Caco-2 (cell line): Measurements from ENCODE around the gene LMO7. TPM values are rescaled to one million over a fixed set of nuclear protein-coding genes. Genes with fewer than 3 reads are reported as not detected.

Experiments
- BruUV-seq: library from RNA; stranded (reverse); fragments of 400-500 nt; replicated peaks from 2 replicates; lab custom pipeline; 2021; lab: Mats Ljungman, UMichigan
- CTCF ChIA-PET: fragments of 300-600 bp; sonication (Branson Sonifier 250); formaldehyde crosslinking; loops from one replicate; lab custom pipeline; 2022; ENCODE audit warnings: antibody characterized with exemption; lab: Charles Lee
- POLR2A ChIA-PET: fragments of 300-600 bp; sonication (Branson Sonifier 250); formaldehyde crosslinking; loops from one replicate; lab custom pipeline; 2022; ENCODE audit warnings: antibody characterized with exemption; lab: Charles Lee
- DNase-seq, 2 experiments: peaks; one replicate each; pipeline versions ENCODE4 v3.0.0 to v3.0.0-alpha.2; 2020 to 2022
- H3K27me3 ChIP-seq: replicated peaks from 2 replicates; pipeline ENCODE4 v1.6.0; 2011; ENCODE audit warnings: low read length; ENCODE audit not compliant: control insufficient read depth, insufficient read depth
- H3K36me3 ChIP-seq: 2 replicates; pipeline ENCODE4 v1.5.1; 2011; ENCODE audit warnings: low read length; ENCODE audit not compliant: control insufficient read depth, insufficient read depth
- H3K4me1 ChIP-seq: fragments of 250-450 bp; sonication (Bioruptor Pico); 2 replicates; pipeline ENCODE4 v1.5.1; 2020; ENCODE audit warnings: mild to moderate bottlenecking
- H3K4me3 ChIP-seq: 2 replicates; pipeline ENCODE4 v1.5.1; 2011; ENCODE audit warnings: low read depth, mild to moderate bottlenecking, control low read depth, low read length
- H3K9me3 ChIP-seq: fragments of 250-450 bp; sonication (Bioruptor Pico); 2 replicates; pipeline ENCODE4 v1.5.1; 2020; ENCODE audit warnings: mild to moderate bottlenecking, moderate library complexity
- H3K27ac Mint-ChIP-seq: one replicate; pipeline ENCODE4 v1.8.0; 2022; ENCODE audit warnings: mixed read lengths; ENCODE audit not compliant: unreplicated experiment
- H3K27me3 Mint-ChIP-seq: one replicate; pipeline ENCODE4 v1.8.0; 2022; ENCODE audit warnings: mixed read lengths; ENCODE audit not compliant: insufficient read depth, unreplicated experiment
- H3K36me3 Mint-ChIP-seq: one replicate; pipeline ENCODE4 v1.8.0; 2022; ENCODE audit warnings: mild to moderate bottlenecking, mixed read lengths; ENCODE audit not compliant: insufficient read depth, unreplicated experiment
- H3K4me1 Mint-ChIP-seq: one replicate; pipeline ENCODE4 v1.8.0; 2022; ENCODE audit warnings: low read depth, mixed read lengths; ENCODE audit not compliant: unreplicated experiment
- H3K4me3 Mint-ChIP-seq: one replicate; pipeline ENCODE4 v1.8.0; 2022; ENCODE audit warnings: mild to moderate bottlenecking, moderate library complexity, mixed read lengths; ENCODE audit not compliant: unreplicated experiment
- H3K9me3 Mint-ChIP-seq: one replicate; pipeline ENCODE4 v1.8.0; 2022; ENCODE audit warnings: mixed read lengths; ENCODE audit not compliant: unreplicated experiment
- intact Hi-C: fragments of 100-400 bp; cut with micrococcal nuclease; formaldehyde crosslinking; loops from one replicate; pipeline ENCODE4 v1.10.0; 2022; ENCODE audit not compliant: unreplicated experiment
- total RNA-seq: library from RNA; stranded (reverse); gene quantifications from 2 replicates; pipeline ENCODE4 v1.2.3, GENCODE V29; 2022
- TF ChIP-seq, protein P1 (sequence below), 2 experiments: fragments of 200-600 bp in 1 of 2; IDR thresholded peaks; 1 replicate in 1 of 2; 2 replicates in 1 of 2; pipeline versions ENCODE4 v1.5.1 to v1.8.0; 2011 to 2022; ENCODE audit warnings: antibody characterized with exemption in 1 of 2, control low read depth in 1 of 2, inconsistent platforms in 1 of 2, low read depth in 1 of 2, low read length in 1 of 2, mild to moderate bottlenecking in 1 of 2, moderate library complexity in 1 of 2; ENCODE audit not compliant: insufficient read depth in 1 of 2, severe bottlenecking in 1 of 2, unreplicated experiment in 1 of 2

The LMO7 gene
- total RNA-seq, 1 experiment from 2014 or later: 209 TPM

DNA sequence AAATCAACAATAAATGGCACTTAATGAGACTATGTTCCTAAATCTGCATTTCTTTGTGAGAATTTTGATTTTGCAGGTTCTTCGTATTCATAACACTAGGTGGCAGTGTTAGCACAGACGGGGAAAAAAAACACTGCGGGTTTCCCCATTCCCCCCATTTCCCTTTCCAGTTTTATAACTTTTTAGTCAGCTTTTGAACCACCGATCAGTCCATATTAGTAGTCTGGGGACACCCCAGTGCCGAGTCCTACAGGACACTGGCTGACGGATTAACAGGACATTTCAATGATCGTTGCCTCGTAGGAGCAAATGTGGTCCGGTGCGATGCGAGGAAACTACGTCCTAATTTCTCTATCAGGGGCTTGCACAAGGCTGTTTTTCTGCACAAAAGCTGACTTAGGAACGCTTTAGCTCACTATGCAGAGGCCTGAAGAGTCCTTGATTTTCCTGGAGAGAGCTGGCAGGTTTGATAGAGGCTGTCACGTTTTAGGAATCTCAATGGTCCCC is 234.3 kb downstream of the LMO7 start:
- H3K4me3 ChIP-seq: no peak overlapping the region
- POLR2A ChIA-PET: no interaction called here
- no peaks in the 10 kb centered on the region for H3K9me3 ChIP-seq
- Mint-ChIP-seq H3K9me3 (peaks cover 18% of the 10 kb centered on the region), H3K27ac (no peak overlapping the region), H3K4me3 (peak overlapping the region; percentile 36), H3K36me3 (peaks cover 6% of the 10 kb centered on the region), H3K4me1 (peaks cover 13% of the 10 kb centered on the region), H3K27me3 (no peaks in the 10 kb centered on the region)
- H3K36me3 ChIP-seq: no peaks in the 10 kb centered on the region
- CTCF ChIA-PET: interaction anchor here (0.8 to 1.3 kb wide), 3 partner anchors 152 to 1033 kb away, joined by 3 to 6 read pairs (median 5); no protein-coding TSS in a partner anchor
- no peaks in the 10 kb centered on the region for H3K4me1 ChIP-seq
- DNase-seq: peak in 1 of 2 experiments; percentile 46
- no peaks in the 10 kb centered on the region for H3K27me3 ChIP-seq
- no TSS peak for BruUV-seq
- TF ChIP-seq, protein P1, sequence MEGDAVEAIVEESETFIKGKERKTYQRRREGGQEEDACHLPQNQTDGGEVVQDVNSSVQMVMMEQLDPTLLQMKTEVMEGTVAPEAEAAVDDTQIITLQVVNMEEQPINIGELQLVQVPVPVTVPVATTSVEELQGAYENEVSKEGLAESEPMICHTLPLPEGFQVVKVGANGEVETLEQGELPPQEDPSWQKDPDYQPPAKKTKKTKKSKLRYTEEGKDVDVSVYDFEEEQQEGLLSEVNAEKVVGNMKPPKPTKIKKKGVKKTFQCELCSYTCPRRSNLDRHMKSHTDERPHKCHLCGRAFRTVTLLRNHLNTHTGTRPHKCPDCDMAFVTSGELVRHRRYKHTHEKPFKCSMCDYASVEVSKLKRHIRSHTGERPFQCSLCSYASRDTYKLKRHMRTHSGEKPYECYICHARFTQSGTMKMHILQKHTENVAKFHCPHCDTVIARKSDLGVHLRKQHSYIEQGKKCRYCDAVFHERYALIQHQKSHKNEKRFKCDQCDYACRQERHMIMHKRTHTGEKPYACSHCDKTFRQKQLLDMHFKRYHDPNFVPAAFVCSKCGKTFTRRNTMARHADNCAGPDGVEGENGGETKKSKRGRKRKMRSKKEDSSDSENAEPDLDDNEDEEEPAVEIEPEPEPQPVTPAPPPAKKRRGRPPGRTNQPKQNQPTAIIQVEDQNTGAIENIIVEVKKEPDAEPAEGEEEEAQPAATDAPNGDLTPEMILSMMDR (IDR thresholded peaks at IDR 0.05; ENCODE audit: insufficient read depth in 1 of 2, low read depth in 1 of 2, low read length in 1 of 2, severe bottlenecking in 1 of 2, unreplicated experiment in 1 of 2): peak; percentile 71 to 85
- intact Hi-C loops: loop anchor here (1.0 to 10.0 kb wide), 5 partner anchors 353 to 1114 kb away; no protein-coding TSS in a partner anchor

DNA sequence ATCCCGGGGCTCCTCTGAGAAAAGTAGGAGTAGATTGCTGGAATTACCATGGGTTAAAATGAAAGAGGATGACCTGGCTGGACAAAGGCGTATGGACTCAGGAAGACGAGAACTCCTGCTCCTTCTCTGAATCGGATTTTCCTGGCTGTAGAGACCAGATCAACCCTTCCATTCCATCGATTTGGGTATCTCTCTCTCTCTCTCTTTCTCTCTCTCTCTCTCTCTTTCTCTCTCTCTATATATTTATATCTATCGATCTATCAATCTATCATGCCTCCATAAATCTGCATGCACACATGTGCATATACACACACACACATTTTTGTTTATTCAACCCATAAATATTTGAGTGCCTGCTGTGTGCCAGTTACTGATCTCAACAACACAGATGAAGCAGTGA is 234.9 kb downstream of the LMO7 start:
- Histone ChIP-seq H3K27me3 (no peaks in the 10 kb centered on the region), H3K9me3 (no peaks in the 10 kb centered on the region), H3K4me1 (no peaks in the 10 kb centered on the region; the same call in 1 of the 2 replicates), H3K36me3 (no peaks in the 10 kb centered on the region), H3K4me3 (no peak overlapping the region)
- peaks cover 14% of the 10 kb centered on the region for H3K4me1 Mint-ChIP-seq
- intact Hi-C loops: loop anchor here (10.0 kb wide), 2 partner anchors 484 to 1114 kb away; no protein-coding TSS in a partner anchor
- H3K36me3 Mint-ChIP-seq: peaks cover 6% of the 10 kb centered on the region
- ChIA-PET CTCF (interaction anchor here (0.8 kb wide), 1 partner anchor 152 kb away, joined by 3 read pairs; no protein-coding TSS in a partner anchor), POLR2A (no interaction called here)
- TF ChIP-seq, protein P1 (IDR thresholded peaks at IDR 0.05; ENCODE audit: insufficient read depth in 1 of 2, low read depth in 1 of 2, low read length in 1 of 2, severe bottlenecking in 1 of 2, unreplicated experiment in 1 of 2): no peak
- H3K27me3 Mint-ChIP-seq: no peaks in the 10 kb centered on the region
- H3K4me3 Mint-ChIP-seq: peak overlapping the region; percentile 36
- H3K9me3 Mint-ChIP-seq: peaks cover 18% of the 10 kb centered on the region
- no peak for DNase-seq
- peak overlapping the region; percentile 19 for H3K27ac Mint-ChIP-seq
- BruUV-seq: no TSS peak

DNA sequence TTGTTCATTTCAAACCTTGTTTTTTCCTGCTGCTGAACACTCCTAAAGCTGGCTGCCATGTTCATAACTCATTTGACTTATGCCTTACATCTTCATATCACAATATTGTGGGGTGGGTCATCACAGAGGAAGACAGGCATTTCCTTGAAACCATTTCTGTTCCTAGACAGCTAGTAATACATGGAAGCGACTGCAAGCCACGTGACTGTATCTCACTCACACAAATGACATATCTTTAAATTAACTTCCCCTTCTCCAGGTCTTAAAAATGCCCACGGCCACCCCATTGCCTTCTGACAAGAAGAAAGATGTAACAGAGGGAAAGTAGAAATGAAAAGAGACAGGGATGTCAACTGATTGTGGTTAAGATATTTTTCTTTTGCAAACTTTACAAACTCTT is 236.8 kb downstream of the LMO7 start:
- intact Hi-C loops: loop anchor here (10.0 kb wide), 2 partner anchors 482 to 1112 kb away; no protein-coding TSS in a partner anchor
- no peak for DNase-seq
- H3K27ac Mint-ChIP-seq: no peak overlapping the region
- no peaks in the 10 kb centered on the region for H3K36me3 Mint-ChIP-seq
- no peak overlapping the region for H3K4me3 Mint-ChIP-seq
- ChIA-PET CTCF (no interaction called here), POLR2A (no interaction called here)
- Histone ChIP-seq H3K36me3 (no peaks in the 10 kb centered on the region), H3K27me3 (no peaks in the 10 kb centered on the region), H3K9me3 (no peaks in the 10 kb centered on the region), H3K4me3 (no peak overlapping the region), H3K4me1 (peaks cover 10% of the 10 kb centered on the region)
- H3K4me1 Mint-ChIP-seq: peaks cover 28% of the 10 kb centered on the region
- no TSS peak for BruUV-seq
- H3K9me3 Mint-ChIP-seq: peaks cover 18% of the 10 kb centered on the region
- H3K27me3 Mint-ChIP-seq: no peaks in the 10 kb centered on the region
- TF ChIP-seq, protein P1 (IDR thresholded peaks at IDR 0.05; ENCODE audit: insufficient read depth in 1 of 2, low read depth in 1 of 2, low read length in 1 of 2, severe bottlenecking in 1 of 2, unreplicated experiment in 1 of 2): no peak
